Activated gamma-delta T cell (primary cell): Measurements from ENCODE around the gene KAT6B.

Source experiments
- DNase-seq: peaks from one replicate; lab custom pipeline; 2025; lab: John Stamatoyannopoulos, UW

KAT6B gene

DNA sequence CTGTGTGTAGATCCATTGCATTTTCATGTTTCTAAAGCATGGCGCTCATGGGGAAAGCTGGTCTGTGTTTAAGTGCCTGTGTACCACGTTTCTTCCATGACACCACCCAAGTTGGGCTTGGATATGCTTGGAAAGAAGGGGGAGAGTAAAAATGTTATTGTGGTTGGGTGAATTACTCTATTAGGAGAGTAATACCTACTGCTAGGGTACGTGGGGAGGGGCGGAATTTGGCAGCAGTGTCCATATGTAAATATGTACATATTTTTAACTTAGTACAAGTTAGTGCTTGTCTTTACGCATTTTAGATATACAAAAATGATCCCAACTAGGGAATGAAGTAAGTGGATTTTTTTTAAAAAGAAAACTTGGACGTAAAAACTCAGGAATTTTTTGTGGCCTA, 242.1 kb downstream of the KAT6B start:
- no peak for DNase-seq

DNA sequence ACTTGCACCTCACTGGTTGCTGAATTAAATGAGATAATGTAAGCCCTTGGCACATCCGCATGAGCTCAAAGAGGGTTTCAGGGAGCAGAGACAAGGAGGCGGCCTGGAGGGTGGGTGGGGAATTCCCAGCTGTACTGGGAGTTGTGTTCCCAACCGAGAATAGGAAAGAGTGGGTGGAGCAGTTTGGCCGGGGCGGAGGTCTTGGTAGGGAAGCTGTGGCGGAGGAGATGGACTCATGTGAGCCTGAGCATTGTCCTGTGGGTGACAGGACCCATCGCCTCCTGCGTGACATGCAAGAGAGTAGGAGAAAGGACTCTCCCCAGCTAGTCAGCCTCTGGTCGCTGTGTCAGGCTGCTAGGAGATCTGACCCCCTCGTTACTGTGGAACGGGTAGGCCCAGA, 244.1 kb downstream of the KAT6B start:
- DNase-seq, result no peak

DNA sequence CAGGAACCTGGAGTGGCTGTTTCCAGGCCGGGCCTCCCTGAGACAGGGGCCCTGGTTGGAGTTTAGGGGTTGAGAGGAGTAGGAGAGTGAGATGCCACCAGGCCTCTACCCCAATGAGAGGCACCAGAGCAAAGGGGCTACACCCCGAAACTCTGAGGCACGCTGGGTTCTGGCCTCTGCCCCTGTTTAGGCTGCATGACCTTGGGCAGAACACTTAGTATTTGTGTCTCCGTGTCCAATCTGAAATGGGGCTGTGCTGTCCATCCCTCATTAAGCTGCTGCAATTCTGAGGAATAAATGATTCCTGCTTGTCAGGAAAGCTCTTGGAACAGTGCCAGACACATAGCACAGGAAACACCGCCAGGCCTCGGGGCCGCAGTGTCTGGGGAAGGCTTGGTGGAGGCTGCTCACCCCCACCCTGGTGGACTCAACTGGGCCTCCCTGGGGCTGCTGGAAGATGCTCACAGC, 244.6 kb downstream of the KAT6B start:
- no peak for DNase-seq

DNA sequence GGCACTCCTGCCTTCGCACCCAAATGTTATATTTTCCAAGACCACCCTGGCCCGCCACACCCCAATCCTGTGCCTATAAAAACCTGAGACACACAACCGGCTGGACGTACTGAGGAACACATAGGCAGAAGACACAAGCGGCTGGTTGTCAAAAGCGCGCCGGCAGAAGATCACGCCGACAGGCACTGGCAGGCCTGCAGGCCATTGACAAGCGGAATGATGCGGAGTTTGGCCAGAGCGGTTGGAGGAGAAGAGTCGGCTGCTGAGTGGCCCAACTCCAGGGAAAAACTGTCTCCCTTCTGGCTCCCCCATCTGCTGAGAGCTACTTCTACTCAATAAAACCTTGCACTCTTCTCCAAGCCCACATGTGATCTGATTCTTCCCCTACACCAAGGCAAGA, 245.4 kb downstream of the KAT6B start:
- no peak for DNase-seq

DNA sequence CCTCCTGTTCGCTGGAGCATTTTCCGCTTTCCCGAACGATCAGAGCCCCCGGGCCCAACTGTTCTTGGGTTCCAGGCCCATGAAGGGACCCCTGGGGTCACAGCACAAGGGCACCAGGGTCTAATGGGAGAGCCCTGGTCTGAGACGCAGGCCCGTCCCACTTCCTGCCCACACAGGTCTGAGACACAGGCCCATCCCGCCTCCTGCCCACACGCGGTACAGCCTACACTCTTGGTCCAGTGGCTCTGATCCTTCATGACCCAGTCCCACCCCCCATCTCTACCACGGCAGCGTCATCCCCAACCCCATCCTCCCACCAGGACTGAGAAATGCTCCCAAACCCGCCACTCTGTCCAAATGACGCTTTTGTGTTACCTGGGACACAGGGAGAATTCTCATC, 246.3 kb downstream of the KAT6B start:
- no peak for DNase-seq

DNA sequence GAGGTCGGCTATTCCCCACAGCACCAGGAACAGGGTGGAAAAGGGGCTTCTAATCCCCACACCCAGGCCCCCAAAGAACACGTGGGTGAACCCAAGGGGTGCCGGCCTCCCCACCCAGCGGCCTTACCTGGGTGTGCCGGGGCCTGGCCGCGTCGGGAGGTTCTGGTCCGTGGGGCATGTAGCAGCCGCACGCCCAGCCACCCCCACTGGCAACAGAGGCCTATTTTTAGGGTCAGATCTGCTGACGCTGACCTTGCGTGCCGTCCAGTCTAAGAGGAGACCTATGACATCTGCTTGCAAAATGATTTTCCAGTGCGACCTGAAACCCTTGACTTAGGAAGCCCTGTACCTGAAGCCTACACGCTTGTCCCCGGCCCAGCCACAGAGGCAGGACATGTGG, 247.0 kb downstream of the KAT6B start:
- DNase-seq, result no peak

DNA sequence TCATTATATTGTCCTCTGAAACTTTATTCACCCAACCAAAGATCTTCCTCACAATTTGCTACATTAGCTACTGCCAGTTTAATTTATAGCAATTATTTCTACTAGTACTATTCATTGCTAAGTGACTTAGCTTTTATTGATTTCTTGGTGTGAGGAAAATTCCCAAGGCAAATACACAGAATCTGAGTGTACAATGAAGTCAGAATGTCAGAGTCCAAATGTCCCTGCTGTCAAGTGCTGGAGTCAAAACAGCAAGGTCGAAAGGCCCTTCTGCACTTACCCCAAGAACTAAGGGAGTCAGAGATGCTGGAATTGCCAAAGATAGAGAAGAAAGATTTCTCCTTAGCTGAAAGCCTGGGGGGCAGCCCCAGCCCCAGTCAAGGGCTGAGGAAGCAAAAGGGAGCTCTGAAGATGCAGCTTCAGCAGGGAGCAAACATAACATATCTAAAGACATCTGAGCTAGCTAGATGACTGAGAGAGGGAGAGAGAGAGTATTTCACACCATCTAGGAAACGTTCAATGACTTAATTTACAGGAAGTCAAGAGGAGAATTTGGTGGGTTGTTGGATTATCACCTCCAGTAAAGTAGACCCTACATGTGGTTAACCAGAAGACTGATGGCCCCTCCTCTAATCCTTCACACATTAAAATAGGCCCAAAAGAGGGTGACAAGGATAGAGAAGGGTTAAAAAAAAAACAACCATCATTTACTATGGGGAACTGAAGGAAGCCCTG, 248.5 kb downstream of the KAT6B start:
- DNase-seq, result no peak

DNA sequence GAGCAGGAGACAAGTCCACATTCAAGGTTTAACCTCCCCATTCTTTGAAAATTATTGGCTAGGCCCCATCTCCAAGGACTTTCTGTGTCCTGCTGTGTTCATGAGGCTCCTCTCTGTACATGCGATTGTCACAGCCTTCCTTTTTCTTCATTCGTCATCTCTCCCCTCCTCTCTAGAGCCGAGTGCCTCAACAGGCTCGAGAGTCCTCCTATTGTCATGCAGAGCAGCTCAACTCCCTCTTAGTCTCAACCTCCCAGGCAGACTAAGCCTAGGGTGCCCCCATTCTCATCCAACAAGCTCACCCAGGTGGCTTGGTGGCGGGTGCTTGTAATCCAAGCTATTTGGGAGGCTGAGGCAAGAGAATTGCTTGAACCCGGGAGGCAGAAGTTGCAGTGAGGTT, 249.9 kb downstream of the KAT6B start:
- no peak for DNase-seq

DNA sequence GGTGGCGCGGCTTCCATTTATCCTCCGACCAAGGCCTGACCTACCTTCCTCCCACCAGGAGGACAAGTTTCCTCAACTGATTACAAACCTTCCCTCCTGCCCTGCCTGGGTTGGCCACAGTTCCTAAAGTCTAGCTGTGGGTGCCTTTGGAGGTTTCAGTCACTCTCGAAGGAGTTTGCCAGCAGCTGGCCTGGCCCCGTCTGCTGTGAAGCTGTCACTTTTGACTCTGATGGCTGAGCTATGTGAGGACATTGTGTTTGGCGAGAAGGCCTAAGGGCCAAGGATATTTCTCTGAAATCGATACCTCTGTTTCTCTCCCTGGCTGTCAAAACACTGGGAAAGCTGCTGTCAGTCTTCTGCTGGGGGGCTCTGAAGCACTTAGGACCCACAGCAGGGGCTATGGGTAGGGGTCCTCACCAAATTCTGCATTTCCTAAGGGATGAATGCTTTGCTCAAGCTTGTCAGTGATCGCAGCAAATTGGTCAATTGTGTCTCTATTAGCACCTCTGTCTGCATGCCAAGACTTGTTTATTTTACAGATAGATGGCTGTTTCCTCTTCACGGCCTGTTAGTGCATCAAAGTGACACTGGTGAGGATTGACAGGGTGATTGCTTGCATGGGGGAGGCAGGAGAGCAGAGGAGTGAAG, 253.2 kb downstream of the KAT6B start:
- no peak for DNase-seq

DNA sequence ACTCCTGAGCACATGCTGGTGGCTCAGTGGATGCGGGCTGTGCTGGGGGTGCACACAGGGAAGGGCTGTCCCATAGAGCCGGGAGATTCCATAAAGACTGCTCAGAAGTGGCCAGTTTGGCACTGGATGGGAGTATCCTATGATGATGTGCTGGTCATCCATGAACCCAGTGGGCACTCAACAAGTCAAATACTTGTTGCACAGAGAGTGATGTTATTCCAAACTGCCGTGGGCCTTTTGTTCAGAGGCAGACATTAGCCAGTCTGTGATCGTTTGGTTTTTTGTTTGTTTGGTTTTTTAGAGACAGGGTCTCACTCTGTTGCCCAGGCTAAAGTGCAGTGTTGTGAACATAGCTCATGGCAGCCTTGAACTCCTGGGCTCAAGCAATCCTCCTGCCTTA, 254.2 kb downstream of the KAT6B start:
- no peak for DNase-seq

DNA sequence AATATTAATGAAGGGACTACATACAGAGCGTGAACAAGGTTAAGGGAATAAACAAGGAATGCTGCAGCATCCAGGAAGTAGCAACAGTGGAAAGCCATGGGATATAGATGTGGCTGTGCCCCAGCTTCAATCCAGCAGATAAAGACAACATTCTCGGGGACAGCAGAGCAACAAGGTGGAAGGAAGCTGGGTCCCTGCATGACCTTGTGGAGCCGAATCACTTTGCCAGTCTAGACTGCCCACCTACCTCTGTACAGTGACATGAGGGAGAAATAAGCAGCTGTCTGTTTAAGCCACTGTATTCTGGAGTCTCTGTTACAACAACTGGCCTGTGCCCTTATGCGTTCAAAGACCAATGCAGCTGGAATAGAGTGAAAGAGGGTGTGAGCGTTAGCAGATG, 255.0 kb downstream of the KAT6B start:
- DNase-seq, result no peak
